GM21526 (cell line): ENCODE results near the gene PDE6A.

ENCODE experiments used
- ATAC-seq: cut with Tn5 transposase; IDR thresholded peaks from one replicate; pipeline ENCODE4 v1.9.1; 2021; ENCODE audit warnings: moderate library complexity; ENCODE audit not compliant: unreplicated experiment, low FRiP score

The PDE6A gene

GRCh38 chr5:149930749-149931574, 13.6 kb downstream of the PDE6A start:
- no peak for ATAC-seq

DNA sequence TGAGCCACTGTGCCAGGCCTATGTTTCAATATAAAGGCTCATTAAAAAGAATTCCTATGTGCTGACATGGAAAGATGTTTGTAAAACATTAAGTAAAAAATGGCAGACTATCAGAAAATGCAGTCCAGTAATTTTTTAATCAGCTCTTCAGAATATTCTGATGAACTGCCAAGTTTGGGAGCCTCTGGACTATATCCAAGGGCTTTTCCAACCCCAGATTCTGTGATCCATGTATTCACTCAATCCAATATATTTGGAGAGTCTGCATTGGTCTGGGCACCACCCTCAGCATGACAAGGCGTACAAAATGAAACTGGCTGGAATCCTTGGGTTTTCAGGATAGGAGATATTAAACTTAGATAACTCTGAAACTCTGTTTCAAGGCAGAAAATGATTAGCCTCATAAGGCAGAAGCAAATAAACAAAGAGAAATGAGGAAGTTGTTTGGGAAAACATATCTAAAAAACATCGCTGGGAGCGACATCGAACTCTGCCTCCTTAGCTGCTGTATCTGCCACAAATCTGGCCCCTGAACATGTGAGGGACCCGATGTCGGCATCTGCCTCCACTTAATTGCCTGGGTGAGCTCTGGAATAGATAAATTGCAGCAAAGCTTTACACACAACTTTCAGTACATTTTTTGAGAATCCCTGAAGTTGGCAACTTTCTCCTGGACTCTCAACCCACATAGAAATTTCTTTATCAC, 14.4 kb downstream of the PDE6A start:
- no peak for ATAC-seq

- no peak for ATAC-seq
Measured at GRCh38 chr5:149924486-149924885, 20.1 kb downstream of the PDE6A start.

DNA sequence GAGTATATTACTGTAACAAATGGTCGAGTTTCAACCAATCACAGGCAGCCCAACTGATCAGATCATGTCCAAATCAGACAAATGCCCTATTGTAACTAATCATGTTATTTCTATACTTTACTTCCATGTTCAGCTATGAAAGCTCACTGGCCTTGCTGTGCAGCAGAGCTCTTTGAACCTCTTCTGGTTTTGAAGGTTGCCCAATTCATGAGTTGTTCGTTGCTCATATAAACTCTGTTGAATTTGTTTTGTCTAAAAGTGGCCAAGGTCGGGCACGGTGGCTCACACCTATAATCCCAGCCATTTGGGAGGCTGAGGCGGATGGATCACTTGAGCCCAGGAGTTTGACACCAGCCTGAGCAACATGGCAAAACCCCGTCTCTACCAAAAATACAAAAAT, 21.6 kb downstream of the PDE6A start:
- no peak for ATAC-seq

- no peak for ATAC-seq
Measured at GRCh38 chr5:149921597-149921996, 23.0 kb downstream of the PDE6A start.

DNA sequence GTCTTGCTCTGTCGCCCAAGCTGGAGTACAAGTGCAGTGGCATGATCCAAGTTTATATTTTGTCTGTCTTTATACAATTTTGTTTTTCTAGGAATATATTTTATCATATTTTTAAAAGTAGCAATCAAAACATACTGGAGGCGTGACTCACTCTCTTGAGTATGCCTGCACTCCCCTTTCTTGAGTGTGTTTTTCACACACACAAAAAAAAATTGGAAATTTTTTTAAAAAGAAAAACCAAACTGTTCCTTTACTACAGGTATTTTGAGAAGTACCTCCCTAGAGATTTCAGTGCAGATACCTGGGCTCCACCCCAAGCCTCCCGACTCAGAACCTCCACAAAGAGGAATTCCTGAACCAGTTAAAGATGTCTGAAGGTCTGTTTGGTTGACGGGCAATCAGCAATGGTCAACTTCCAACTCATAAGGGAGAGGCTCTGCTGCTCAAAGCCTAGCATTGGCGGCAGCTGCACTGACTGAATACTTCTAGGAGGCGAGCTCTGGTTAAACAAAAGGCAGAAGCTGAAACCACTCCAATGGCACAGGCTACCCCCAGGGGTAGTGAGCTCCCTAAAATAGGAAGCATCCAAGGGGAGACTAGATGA, 27.4 kb downstream of the PDE6A start:
- no peak for ATAC-seq

- ATAC-seq: no peak
Measured at GRCh38 chr5:149916334-149917072, 28.1 kb downstream of the PDE6A start.

- no peak for ATAC-seq
Measured at GRCh38 chr5:149915392-149916260, 29.0 kb downstream of the PDE6A start.

DNA sequence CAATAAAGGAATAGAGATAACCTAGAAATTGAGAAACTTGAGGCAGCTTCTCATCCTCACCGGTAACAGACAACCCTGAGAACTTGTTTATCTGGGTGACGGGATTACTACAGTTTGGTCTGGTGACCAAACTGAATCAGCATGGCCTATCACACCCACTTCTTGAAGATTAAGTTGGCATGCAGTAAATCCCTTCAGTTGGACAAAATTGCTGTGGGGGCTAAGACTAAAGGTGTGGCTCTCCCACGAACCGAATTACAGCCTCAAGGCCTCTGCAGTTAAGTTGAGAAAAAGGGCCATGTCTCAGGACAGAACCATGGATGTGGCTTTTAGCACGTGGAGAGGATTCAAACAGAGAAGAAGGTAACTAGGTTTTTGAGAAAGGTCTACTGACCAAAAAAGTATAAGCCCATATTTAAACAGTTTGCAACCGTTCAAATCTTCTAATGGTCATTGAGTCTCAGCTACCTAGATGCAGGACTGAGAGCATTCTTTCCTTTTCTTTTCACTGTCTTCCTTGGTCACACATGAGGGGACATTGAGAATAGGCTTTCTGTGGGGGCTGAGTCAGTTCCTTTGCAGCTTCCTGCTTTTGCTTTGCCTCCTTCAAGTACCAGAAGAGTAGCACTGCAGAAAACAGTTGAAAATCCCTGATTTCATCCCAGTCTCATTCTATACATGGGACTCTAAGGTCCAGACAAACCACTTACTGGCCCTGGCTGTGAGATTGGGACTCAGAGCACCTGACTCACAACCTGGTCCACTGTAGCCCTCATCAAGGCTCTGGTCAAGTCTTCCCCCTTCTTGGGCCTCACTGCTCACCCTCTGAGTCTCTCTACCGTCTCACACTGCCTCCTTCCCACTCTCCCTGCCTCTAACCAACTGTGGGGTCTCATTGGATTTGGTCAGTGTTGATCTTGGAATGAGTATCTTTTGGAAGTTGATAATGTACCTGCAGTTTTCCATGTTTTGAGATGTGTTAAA, 30.9 kb downstream of the PDE6A start:
- no peak for ATAC-seq

GRCh38 chr5:149912226-149912871, 32.2 kb downstream of the PDE6A start:
- no peak for ATAC-seq

DNA sequence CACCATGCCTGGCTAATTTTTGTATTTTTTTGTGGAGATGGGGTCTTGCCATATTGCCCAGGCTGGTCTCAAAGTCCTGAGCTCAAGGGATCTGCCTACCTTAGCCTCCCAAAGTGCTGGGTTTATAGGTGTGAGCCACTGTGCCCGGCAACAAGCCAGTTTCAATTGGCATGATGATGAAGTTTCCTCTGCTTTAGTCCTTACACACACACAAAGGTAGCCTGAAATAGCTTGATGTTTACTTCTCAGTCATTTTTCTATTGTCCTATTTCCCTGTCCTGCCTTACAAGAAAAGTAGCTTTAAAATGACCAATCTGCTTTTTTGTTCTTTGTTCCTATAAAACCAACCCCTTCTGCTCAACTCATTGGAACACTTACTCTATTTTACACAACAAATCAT, 33.6 kb downstream of the PDE6A start:
- no peak for ATAC-seq

GRCh38 chr5:149907828-149908227, 36.8 kb downstream of the PDE6A start:
- ATAC-seq: no peak

DNA sequence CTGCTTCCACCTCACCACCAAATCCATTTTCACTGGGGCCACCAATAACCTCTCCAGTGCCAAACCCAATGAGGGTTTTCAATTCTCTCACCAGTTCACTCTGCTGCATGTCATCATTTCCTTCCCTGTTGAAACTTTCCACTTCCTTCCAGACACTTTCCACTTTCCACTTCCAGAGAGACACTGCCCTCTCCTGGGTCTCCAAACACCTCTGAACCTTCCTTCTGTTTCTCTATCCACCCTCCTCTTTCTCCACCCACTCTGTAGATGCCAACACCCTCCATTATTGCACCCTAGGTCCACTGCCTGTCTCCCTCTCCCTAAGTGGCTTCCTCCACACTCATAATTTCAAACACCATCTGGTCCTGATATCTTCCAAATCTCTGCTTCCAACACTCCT, 39.6 kb downstream of the PDE6A start:
- no peak for ATAC-seq

GRCh38 chr5:149904293-149904886, 40.2 kb downstream of the PDE6A start:
- no peak for ATAC-seq

GRCh38 chr5:149903404-149903803, 41.2 kb downstream of the PDE6A start:
- ATAC-seq: no peak

DNA sequence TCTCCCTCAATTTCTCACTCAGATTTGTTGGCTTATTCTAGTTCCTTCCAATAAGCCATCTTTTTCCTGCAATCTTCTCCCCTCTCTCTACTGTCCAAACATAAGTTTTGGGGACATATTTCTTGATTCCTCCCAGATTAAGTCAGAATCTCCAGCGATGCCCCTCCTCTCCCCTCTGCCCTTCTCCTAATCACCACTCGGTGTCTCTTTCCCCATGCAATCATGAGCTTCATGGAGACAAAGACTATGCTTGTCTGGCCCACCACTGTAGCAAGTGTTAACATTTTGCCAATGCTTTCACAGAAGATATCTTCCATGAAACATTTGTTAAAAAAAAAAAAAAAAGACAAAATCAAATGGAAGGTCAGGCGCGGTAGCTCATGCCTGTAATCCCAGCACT, 42.4 kb downstream of the PDE6A start:
- ATAC-seq: no peak

DNA sequence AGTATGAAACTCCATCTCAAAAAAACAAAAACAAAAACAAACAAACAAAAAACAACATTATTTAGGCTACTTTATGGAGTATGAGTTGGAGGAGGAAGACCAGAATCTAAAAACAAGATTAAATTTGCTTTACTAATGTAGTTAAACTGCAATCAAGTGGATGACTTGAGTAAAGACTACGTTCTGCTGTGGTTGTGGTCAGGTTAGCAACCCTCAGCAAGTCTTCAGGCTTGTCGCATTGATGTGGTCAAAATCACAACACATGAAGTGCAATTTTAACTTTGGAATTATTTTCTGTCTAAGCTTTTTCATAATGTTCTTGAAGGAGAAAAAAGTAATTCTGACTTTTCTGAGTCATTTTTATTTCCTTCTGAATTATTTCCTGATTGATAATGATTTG, 43.1 kb downstream of the PDE6A start:
- no peak for ATAC-seq

- no peak for ATAC-seq
Measured at GRCh38 chr5:149900390-149900789, 44.2 kb downstream of the PDE6A start.
